Activated naive CD8-positive, alpha-beta T cell treated with anti-CD3 and anti-CD28 coated beads for 36 hours (primary cell): ENCODE results near the gene ST8SIA2. TPM values are rescaled to one million over a fixed set of nuclear protein-coding genes. Genes with fewer than 3 reads are reported as not detected.

Experiments used
- DNase-seq: peaks from one replicate; pipeline ENCODE4 v3.0.0; 2021
- H3K27ac Mint-ChIP-seq: one replicate; pipeline ENCODE4 v1.8.0; 2022; ENCODE audit warnings: mild to moderate bottlenecking, moderate library complexity, mixed read lengths
- H3K27me3 Mint-ChIP-seq: one replicate; pipeline ENCODE4 v1.8.0; 2022; ENCODE audit warnings: mild to moderate bottlenecking, mixed read lengths
- H3K36me3 Mint-ChIP-seq: one replicate; pipeline ENCODE4 v1.8.0; 2021; ENCODE audit warnings: mild to moderate bottlenecking, mixed read lengths
- H3K4me1 Mint-ChIP-seq: one replicate; pipeline ENCODE4 v1.8.0; 2021; ENCODE audit warnings: mixed read lengths
- H3K4me3 Mint-ChIP-seq: one replicate; pipeline ENCODE4 v1.8.0; 2022; ENCODE audit warnings: mild to moderate bottlenecking, moderate library complexity, mixed read lengths
- H3K9me3 Mint-ChIP-seq: one replicate; pipeline ENCODE4 v1.8.0; 2022; ENCODE audit warnings: mixed read lengths
- total RNA-seq, 2 experiments: library from RNA; stranded (reverse); gene quantifications; one replicate each; pipeline ENCODE4 v1.2.3, GENCODE V29; 2021

ST8SIA2 gene
- total RNA-seq, 2 experiments from 2014 or later, result not detected

DNA sequence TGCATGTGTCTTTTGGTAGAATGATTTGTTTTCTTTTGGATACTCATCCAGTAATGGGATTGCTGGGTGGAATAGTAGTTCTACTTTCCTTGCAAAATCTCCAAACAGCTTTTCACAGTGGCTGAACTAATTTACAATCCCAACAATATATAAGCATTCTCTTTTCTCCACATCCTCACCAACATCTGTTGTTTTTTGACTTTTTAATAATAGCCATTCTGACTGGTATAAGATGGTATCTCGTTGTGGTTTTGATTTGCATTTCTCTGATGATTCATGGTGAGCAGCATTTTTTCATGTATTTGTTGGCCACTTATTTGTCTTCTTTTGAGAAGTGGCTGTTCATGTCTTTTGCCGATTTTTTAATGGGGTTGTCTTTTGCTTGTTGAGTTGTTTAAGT is 55.8 kb downstream of the ST8SIA2 start:
- Mint-ChIP-seq H3K4me1 (no peaks in the 10 kb centered on the region), H3K9me3 (no peaks in the 10 kb centered on the region), H3K4me3 (no peak overlapping the region), H3K27me3 (peaks cover 4% of the 10 kb centered on the region), H3K27ac (no peak overlapping the region), H3K36me3 (no peaks in the 10 kb centered on the region)
- DNase-seq, result no peak

GRCh38 chr15:92451225-92451825 is 57.6 kb downstream of the ST8SIA2 start:
- Mint-ChIP-seq H3K27ac (no peak overlapping the region), H3K27me3 (peaks cover 4% of the 10 kb centered on the region), H3K36me3 (no peaks in the 10 kb centered on the region), H3K4me3 (no peak overlapping the region), H3K9me3 (no peaks in the 10 kb centered on the region), H3K4me1 (no peaks in the 10 kb centered on the region)
- DNase-seq, result no peak

GRCh38 chr15:92452143-92452542 is 58.5 kb downstream of the ST8SIA2 start:
- DNase-seq, result no peak
- Mint-ChIP-seq H3K27ac (no peak overlapping the region), H3K36me3 (no peaks in the 10 kb centered on the region), H3K27me3 (peaks cover 4% of the 10 kb centered on the region), H3K4me3 (no peak overlapping the region), H3K9me3 (no peaks in the 10 kb centered on the region), H3K4me1 (no peaks in the 10 kb centered on the region)

- no peak for DNase-seq
- H3K4me1 Mint-ChIP-seq, result no peaks in the 10 kb centered on the region
- H3K9me3 Mint-ChIP-seq, result no peaks in the 10 kb centered on the region
- H3K4me3 Mint-ChIP-seq, result no peak overlapping the region
- H3K27ac Mint-ChIP-seq, result no peak overlapping the region
- no peaks in the 10 kb centered on the region for H3K36me3 Mint-ChIP-seq
- peaks cover 4% of the 10 kb centered on the region for H3K27me3 Mint-ChIP-seq
Observed at GRCh38 chr15:92453607-92454006, 59.9 kb downstream of the ST8SIA2 start.

DNA sequence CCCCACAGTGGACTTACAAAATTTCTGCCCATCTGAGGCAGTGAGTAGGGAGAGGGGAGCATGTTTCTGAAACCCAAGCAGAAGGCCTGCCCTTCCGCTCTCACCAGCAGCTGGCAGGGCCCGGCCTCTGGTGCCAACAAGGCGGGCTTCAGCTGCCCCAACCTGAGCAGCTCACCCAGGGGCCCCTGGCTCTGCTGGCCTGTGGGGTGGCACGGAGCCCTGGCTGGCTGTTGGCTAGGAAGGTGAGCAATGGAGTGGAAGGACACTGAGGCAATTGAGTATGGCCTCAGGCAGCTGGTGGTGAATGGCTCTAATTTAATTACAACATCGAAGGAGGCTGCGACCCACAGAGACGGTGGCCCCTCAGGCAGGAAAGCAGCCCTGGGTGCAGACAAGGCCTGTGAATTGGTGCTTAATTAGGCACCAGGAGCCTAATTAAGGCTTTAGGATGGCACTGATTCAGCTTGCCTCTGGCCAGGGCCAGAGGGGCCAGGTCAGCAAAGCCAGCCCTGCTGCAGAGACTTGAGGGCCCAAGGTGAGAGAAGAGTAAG is 60.9 kb downstream of the ST8SIA2 start:
- H3K27me3 Mint-ChIP-seq, result peaks cover 4% of the 10 kb centered on the region
- no peak for DNase-seq
- H3K9me3 Mint-ChIP-seq, result no peaks in the 10 kb centered on the region
- no peak overlapping the region for H3K27ac Mint-ChIP-seq
- H3K36me3 Mint-ChIP-seq, result no peaks in the 10 kb centered on the region
- no peaks in the 10 kb centered on the region for H3K4me1 Mint-ChIP-seq
- H3K4me3 Mint-ChIP-seq, result no peak overlapping the region

GRCh38 chr15:92455271-92455670 is 61.6 kb downstream of the ST8SIA2 start:
- Mint-ChIP-seq H3K36me3 (no peaks in the 10 kb centered on the region), H3K4me3 (no peak overlapping the region), H3K27ac (no peak overlapping the region), H3K4me1 (no peaks in the 10 kb centered on the region), H3K9me3 (no peaks in the 10 kb centered on the region), H3K27me3 (peaks cover 1% of the 10 kb centered on the region)
- no peak for DNase-seq

GRCh38 chr15:92457471-92458041 is 63.9 kb downstream of the ST8SIA2 start:
- H3K27ac Mint-ChIP-seq, result no peak overlapping the region
- no peaks in the 10 kb centered on the region for H3K27me3 Mint-ChIP-seq
- H3K4me3 Mint-ChIP-seq, result no peak overlapping the region
- H3K4me1 Mint-ChIP-seq, result no peaks in the 10 kb centered on the region
- no peak for DNase-seq
- H3K36me3 Mint-ChIP-seq, result no peaks in the 10 kb centered on the region
- H3K9me3 Mint-ChIP-seq, result no peaks in the 10 kb centered on the region

GRCh38 chr15:92460023-92460422 is 66.3 kb downstream of the ST8SIA2 start:
- H3K4me3 Mint-ChIP-seq, result no peak overlapping the region
- H3K9me3 Mint-ChIP-seq, result no peaks in the 10 kb centered on the region
- DNase-seq, result no peak
- no peaks in the 10 kb centered on the region for H3K4me1 Mint-ChIP-seq
- no peaks in the 10 kb centered on the region for H3K36me3 Mint-ChIP-seq
- no peaks in the 10 kb centered on the region for H3K27me3 Mint-ChIP-seq
- no peak overlapping the region for H3K27ac Mint-ChIP-seq

- DNase-seq, result no peak
- Mint-ChIP-seq H3K4me1 (no peaks in the 10 kb centered on the region), H3K27ac (no peak overlapping the region), H3K4me3 (no peak overlapping the region), H3K36me3 (no peaks in the 10 kb centered on the region), H3K27me3 (no peaks in the 10 kb centered on the region), H3K9me3 (no peaks in the 10 kb centered on the region)
Observed at GRCh38 chr15:92462424-92463125, 68.9 kb downstream of the ST8SIA2 start.

- Mint-ChIP-seq H3K9me3 (no peaks in the 10 kb centered on the region), H3K27me3 (no peaks in the 10 kb centered on the region), H3K4me1 (no peaks in the 10 kb centered on the region), H3K4me3 (no peak overlapping the region), H3K27ac (no peak overlapping the region), H3K36me3 (no peaks in the 10 kb centered on the region)
- no peak for DNase-seq
Observed at GRCh38 chr15:92463352-92463751, 69.7 kb downstream of the ST8SIA2 start.

DNA sequence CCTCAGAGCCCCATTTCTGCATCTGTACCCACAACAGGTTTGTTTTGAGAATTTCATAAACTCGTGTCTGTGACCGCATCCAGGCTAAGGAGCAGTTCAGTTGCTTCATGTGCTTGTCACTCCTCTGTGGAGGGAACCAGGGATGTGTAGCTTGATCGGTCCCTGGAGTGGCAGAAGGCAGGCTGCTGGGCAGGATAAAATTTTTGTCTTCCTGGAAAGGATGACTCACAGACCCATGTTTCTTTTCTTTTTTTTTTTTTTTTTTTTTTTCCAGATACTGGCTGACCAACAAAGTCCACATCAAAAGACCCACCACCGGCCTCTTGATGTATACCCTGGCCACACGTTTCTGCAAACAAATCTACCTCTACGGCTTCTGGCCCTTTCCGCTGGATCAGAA is 70.1 kb downstream of the ST8SIA2 start:
- no peaks in the 10 kb centered on the region for H3K9me3 Mint-ChIP-seq
- H3K4me3 Mint-ChIP-seq, result no peak overlapping the region
- H3K27me3 Mint-ChIP-seq, result no peaks in the 10 kb centered on the region
- DNase-seq, result no peak
- no peaks in the 10 kb centered on the region for H3K4me1 Mint-ChIP-seq
- no peaks in the 10 kb centered on the region for H3K36me3 Mint-ChIP-seq
- no peak overlapping the region for H3K27ac Mint-ChIP-seq

DNA sequence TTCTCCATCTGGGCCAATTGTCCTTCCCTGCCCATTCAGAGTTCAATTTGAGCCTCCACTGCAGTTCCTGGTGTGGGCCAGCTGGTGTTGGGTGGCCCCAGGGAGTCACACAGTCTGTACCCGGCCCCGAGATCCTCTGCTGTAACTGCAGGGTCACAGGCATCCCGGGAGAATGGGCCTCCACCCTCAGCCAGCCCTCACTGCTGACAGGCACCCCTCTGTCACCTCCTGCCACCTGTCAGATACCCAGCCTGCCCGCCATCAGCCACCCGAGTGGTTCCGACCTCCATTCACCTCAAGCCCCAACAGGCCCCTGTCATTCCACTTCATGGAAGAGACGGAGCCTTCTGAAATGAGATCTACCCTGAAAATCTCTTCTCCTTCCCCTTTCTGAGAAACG is 73.2 kb downstream of the ST8SIA2 start:
- H3K27ac Mint-ChIP-seq, result no peak overlapping the region
- no peak for DNase-seq
- H3K36me3 Mint-ChIP-seq, result no peaks in the 10 kb centered on the region
- no peaks in the 10 kb centered on the region for H3K4me1 Mint-ChIP-seq
- H3K9me3 Mint-ChIP-seq, result no peaks in the 10 kb centered on the region
- no peaks in the 10 kb centered on the region for H3K27me3 Mint-ChIP-seq
- H3K4me3 Mint-ChIP-seq, result no peak overlapping the region

DNA sequence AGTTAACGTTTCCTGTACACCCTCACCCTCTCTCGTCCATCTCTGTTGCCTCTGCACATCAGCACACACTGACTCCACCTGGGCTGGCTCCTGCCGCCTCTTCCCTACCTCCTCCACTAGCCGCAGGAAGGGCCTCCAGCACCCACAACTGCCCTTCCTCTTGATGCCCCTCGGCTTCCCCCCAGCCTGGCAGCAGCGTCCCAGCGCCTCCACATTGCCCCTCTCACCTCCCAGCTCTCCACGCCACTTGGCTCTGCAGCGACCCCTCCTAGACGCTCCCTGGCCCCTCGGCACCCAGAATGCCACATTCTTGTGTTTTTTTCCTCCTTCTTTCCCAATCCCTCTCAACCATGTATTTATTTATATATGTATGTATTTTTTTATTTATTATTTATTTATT is 73.6 kb downstream of the ST8SIA2 start:
- Mint-ChIP-seq H3K4me1 (no peaks in the 10 kb centered on the region), H3K9me3 (no peaks in the 10 kb centered on the region), H3K4me3 (no peak overlapping the region), H3K27me3 (no peaks in the 10 kb centered on the region), H3K36me3 (no peaks in the 10 kb centered on the region), H3K27ac (no peak overlapping the region)
- no peak for DNase-seq

- no peak for DNase-seq
- Mint-ChIP-seq H3K9me3 (no peaks in the 10 kb centered on the region), H3K4me1 (no peaks in the 10 kb centered on the region)
Observed at GRCh38 chr15:92468991-92469390, 75.3 kb downstream of the ST8SIA2 start.

DNA sequence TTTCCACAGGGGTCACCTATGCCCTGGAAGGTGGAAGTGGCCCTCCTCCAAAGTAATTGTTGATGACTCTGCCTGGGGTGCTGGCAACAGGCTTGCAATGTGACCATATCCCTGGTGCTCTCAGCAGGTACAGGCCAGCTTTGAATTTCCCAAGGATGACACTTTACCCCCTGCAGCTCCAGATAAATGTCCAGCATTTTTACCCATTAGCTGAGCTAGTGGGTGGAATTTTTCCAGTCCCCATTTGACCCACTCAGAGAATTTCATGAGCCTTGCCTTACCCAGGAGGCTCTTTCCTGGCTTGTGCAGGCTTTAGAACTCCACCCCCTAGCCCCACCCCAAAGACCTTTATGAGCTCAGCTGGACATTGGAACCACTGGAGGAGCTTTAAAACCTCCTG is 77.6 kb downstream of the ST8SIA2 start:
- DNase-seq, result no peak
- Mint-ChIP-seq H3K4me3 (no peak overlapping the region), H3K9me3 (no peaks in the 10 kb centered on the region), H3K36me3 (no peaks in the 10 kb centered on the region), H3K4me1 (no peaks in the 10 kb centered on the region), H3K27ac (no peak overlapping the region), H3K27me3 (peaks cover 4% of the 10 kb centered on the region)

More at GRCh38 chr15:92468991-92469390, 75.3 kb downstream of the ST8SIA2 start:
- no peak overlapping the region for H3K4me3 Mint-ChIP-seq
- no peak overlapping the region for H3K27ac Mint-ChIP-seq
- H3K36me3 Mint-ChIP-seq, result no peaks in the 10 kb centered on the region
- H3K27me3 Mint-ChIP-seq, result no peaks in the 10 kb centered on the region

- Mint-ChIP-seq H3K27ac (no peak overlapping the region), H3K9me3 (no peaks in the 10 kb centered on the region), H3K36me3 (no peaks in the 10 kb centered on the region), H3K4me1 (no peaks in the 10 kb centered on the region), H3K4me3 (no peak overlapping the region), H3K27me3 (peaks cover 12% of the 10 kb centered on the region)
- no peak for DNase-seq
Observed at GRCh38 chr15:92473756-92474155, 80.1 kb downstream of the ST8SIA2 start.
